ENCODE data around the gene LLGL1.

The LLGL1 gene

DNA sequence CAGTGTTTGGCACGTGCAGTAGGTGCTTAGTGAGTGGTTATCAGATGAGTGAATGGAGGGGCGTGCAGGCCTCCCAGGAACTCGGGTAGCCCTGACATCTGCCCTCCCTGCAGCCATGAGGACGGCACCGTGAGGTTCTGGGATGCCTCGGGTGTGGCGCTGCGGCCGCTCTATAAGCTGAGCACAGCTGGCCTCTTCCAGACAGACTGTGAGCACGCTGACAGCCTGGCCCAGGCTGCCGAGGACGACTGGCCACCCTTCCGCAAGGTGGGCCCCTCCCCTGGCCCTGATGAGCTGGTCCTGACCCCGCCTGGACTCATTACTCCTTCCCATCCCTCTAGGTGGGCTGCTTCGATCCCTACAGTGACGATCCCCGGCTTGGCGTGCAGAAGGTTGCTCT is 11.1 kb downstream of the LLGL1 start:
- H3K36me3 ChIP-seq (ENCODE audit: low read length), result no peaks in the 10 kb centered on the region
- no peaks in the 10 kb centered on the region for H4K20me1 ChIP-seq (ENCODE audit: low read depth, low read length)
- no peak overlapping the region for H2AFZ ChIP-seq (ENCODE audit: low read depth, low read length, severe bottlenecking)
- no peak for TF ChIP-seq CTCF (IDR thresholded peaks at IDR 0.05; ENCODE audit: insufficient read depth, low read length, poor library complexity, severe bottlenecking)
- TF ChIP-seq EZH2phosphoT487 (conservative IDR thresholded peaks at IDR 0.05; ENCODE audit: low read length), result no peak
- no peaks in the 10 kb centered on the region for H3K9me3 ChIP-seq (ENCODE audit: insufficient read depth, low read length)
- no peaks in the 10 kb centered on the region for H3F3A ChIP-seq (ENCODE audit: insufficient read depth)
- H3K27me3 ChIP-seq (ENCODE audit: low read length), result no peaks in the 10 kb centered on the region
- no peak overlapping the region for H3K9ac ChIP-seq (ENCODE audit: low read length)
- no peaks in the 10 kb centered on the region for H3K9me2 ChIP-seq (replicated peaks; ENCODE audit: insufficient read depth, low read length)
- no peak overlapping the region for H3K4me3 ChIP-seq (ENCODE audit: insufficient read depth, low read length, poor library complexity, severe bottlenecking)
- H3K79me2 ChIP-seq (ENCODE audit: insufficient read depth, low read length), result no peaks in the 10 kb centered on the region
- no peak overlapping the region for H3K27ac ChIP-seq (ENCODE audit: low read depth, low read length)
- no peak overlapping the region for H3K4me2 ChIP-seq (ENCODE audit: low read depth, low read length, poor library complexity, severe bottlenecking)

GRCh38 chr17:18237461-18237860 is 12.0 kb downstream of the LLGL1 start:
- TF ChIP-seq EZH2phosphoT487 (conservative IDR thresholded peaks at IDR 0.05; ENCODE audit: low read length) (no peak), CTCF (IDR thresholded peaks at IDR 0.05; ENCODE audit: insufficient read depth, low read length, poor library complexity, severe bottlenecking) (no peak)
- H3K36me3 ChIP-seq (ENCODE audit: low read length), result no peaks in the 10 kb centered on the region
- H3K9ac ChIP-seq (ENCODE audit: low read length), result no peak overlapping the region

GRCh38 chr17:18238299-18238698 is 12.9 kb downstream of the LLGL1 start:
- Histone ChIP-seq H3K9ac (ENCODE audit: low read length) (no peak overlapping the region), H3K36me3 (ENCODE audit: low read length) (no peaks in the 10 kb centered on the region), H3K9me3 (ENCODE audit: insufficient read depth, low read length) (no peaks in the 10 kb centered on the region), H3K4me3 (ENCODE audit: insufficient read depth, low read length, poor library complexity, severe bottlenecking) (no peak overlapping the region), H4K20me1 (ENCODE audit: low read depth, low read length) (no peaks in the 10 kb centered on the region), H3F3A (ENCODE audit: insufficient read depth) (no peaks in the 10 kb centered on the region), H3K4me2 (ENCODE audit: low read depth, low read length, poor library complexity, severe bottlenecking) (no peak overlapping the region), H3K79me2 (ENCODE audit: insufficient read depth, low read length) (no peaks in the 10 kb centered on the region), H3K27me3 (ENCODE audit: low read length) (no peaks in the 10 kb centered on the region), H3K27ac (ENCODE audit: low read depth, low read length) (no peak overlapping the region), H3K9me2 (replicated peaks; ENCODE audit: insufficient read depth, low read length) (no peaks in the 10 kb centered on the region), H2AFZ (ENCODE audit: low read depth, low read length, severe bottlenecking) (no peak overlapping the region)
- TF ChIP-seq CTCF (IDR thresholded peaks at IDR 0.05; ENCODE audit: insufficient read depth, low read length, poor library complexity, severe bottlenecking), result no peak
- TF ChIP-seq EZH2phosphoT487 (conservative IDR thresholded peaks at IDR 0.05; ENCODE audit: low read length), result no peak

More at GRCh38 chr17:18237461-18237860, 12.0 kb downstream of the LLGL1 start:
- Histone ChIP-seq H3K27ac (ENCODE audit: low read depth, low read length) (no peak overlapping the region), H3K4me3 (ENCODE audit: insufficient read depth, low read length, poor library complexity, severe bottlenecking) (no peak overlapping the region), H3K79me2 (ENCODE audit: insufficient read depth, low read length) (no peaks in the 10 kb centered on the region), H3F3A (ENCODE audit: insufficient read depth) (no peaks in the 10 kb centered on the region), H3K4me2 (ENCODE audit: low read depth, low read length, poor library complexity, severe bottlenecking) (no peak overlapping the region), H3K9me2 (replicated peaks; ENCODE audit: insufficient read depth, low read length) (no peaks in the 10 kb centered on the region), H2AFZ (ENCODE audit: low read depth, low read length, severe bottlenecking) (no peak overlapping the region), H3K27me3 (ENCODE audit: low read length) (no peaks in the 10 kb centered on the region), H3K9me3 (ENCODE audit: insufficient read depth, low read length) (no peaks in the 10 kb centered on the region), H4K20me1 (ENCODE audit: low read depth, low read length) (no peaks in the 10 kb centered on the region)

All from SU-DHL-6 (cell line).